Uterus (tissue), 2 donors: ENCODE data around the gene ASMTL.

Experiments
- POLR2A ChIP-seq, 2 donors: fragments of 450-650 bp; IDR thresholded peaks; one replicate each; pipeline ENCODE4 v1.6.1; 2016; ENCODE audit warnings: antibody characterized with exemption in 2 of 2, mild to moderate bottlenecking in 1 of 2, moderate library complexity in 1 of 2
- TF ChIP-seq, protein P1 (sequence below), 4 experiments: fragments of 200-600 bp in 2 of 4; fragments of 450-650 bp in 2 of 4; sonication (generic) in 2 of 4; IDR thresholded peaks; one replicate each; pipeline ENCODE4 v1.5.1; 2016 to 2019; ENCODE audit warnings: antibody characterized with exemption in 4 of 4, mild to moderate bottlenecking in 2 of 4, moderate library complexity in 1 of 4

DNA sequence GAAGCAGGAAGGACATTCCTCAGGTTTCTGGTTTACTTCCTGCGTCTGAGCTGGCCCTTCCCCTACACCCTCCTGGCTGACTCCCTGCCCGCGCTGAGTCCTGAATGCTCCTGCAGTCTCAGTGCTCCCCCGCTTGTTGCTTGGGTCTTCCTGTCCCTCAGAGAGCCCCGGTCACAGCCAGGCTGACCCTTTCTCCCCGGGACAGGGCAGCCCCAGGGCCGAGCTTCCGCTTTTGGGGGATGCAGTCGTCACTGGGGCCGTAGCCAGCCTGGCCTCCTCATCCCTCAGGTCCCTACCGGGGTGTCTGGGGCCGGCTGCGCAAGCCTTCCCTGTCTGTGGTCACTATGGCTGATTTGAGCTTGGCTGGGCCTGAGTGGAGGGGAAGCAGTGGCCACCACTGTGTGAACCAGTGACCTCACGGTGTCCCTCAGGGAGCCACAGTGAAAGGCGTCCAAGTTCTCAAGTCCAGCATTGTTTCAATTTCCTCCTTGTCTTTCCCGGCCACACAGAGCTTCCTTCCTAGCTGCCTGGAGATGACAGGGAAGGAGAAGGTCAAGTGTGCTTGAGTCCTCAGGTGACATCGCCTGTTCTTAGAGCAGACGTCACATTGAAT is 34.1 kb upstream of the ASMTL start:
- TF ChIP-seq, protein P1, sequence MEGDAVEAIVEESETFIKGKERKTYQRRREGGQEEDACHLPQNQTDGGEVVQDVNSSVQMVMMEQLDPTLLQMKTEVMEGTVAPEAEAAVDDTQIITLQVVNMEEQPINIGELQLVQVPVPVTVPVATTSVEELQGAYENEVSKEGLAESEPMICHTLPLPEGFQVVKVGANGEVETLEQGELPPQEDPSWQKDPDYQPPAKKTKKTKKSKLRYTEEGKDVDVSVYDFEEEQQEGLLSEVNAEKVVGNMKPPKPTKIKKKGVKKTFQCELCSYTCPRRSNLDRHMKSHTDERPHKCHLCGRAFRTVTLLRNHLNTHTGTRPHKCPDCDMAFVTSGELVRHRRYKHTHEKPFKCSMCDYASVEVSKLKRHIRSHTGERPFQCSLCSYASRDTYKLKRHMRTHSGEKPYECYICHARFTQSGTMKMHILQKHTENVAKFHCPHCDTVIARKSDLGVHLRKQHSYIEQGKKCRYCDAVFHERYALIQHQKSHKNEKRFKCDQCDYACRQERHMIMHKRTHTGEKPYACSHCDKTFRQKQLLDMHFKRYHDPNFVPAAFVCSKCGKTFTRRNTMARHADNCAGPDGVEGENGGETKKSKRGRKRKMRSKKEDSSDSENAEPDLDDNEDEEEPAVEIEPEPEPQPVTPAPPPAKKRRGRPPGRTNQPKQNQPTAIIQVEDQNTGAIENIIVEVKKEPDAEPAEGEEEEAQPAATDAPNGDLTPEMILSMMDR (IDR thresholded peaks at IDR 0.05): no peak
- no peak for TF ChIP-seq POLR2A (IDR thresholded peaks at IDR 0.05)
